GM23248 (cell line): ENCODE results near the gene RALY.

ENCODE experiments used
- EZH2 ChIP-seq: fragments of 200-600 bp; sonication (generic); IDR thresholded peaks from 2 replicates; pipeline ENCODE4 v1.6.1; 2018; ENCODE audit warnings: antibody characterized with exemption, mild to moderate bottlenecking; ENCODE audit not compliant: insufficient read depth, poor library complexity, severe bottlenecking
- EZH2phosphoT487 ChIP-seq: fragments of 200-600 bp; sonication (generic); IDR thresholded peaks from 2 replicates; pipeline ENCODE4 v1.6.1; 2018; ENCODE audit warnings: antibody characterized with exemption, moderate library complexity, mild to moderate bottlenecking, low read depth; ENCODE audit not compliant: insufficient read depth

GRCh38 chr20:33983371-33983770, 10.3 kb upstream of the RALY start:
- TF ChIP-seq EZH2 = no peak
- no peak for TF ChIP-seq EZH2phosphoT487
